Astrocyte (in vitro differentiated cells and primary cell): Measurements from ENCODE around the gene IQCE. TPM values are rescaled to one million over a fixed set of nuclear protein-coding genes. Genes with fewer than 3 reads are reported as not detected.

ENCODE experiments used
- DNase-seq: peaks from one replicate; pipeline ENCODE4 v3.0.0-alpha.2; 2010; ENCODE audit warnings: low read depth
- FAIRE-seq: peaks from 2 replicates; lab custom pipeline; 2011; peaks lifted over from hg19 to GRCh38; lab: Jason Lieb, UNC
- H2AFZ ChIP-seq: 2 replicates; pipeline ENCODE4 v1.6.0; 2012; ENCODE audit warnings: low read depth, low read length, inconsistent platforms
- H3K27ac ChIP-seq: 2 replicates; pipeline ENCODE4 v1.5.1; 2011; ENCODE audit warnings: low read depth, low read length, inconsistent platforms
- H3K27me3 ChIP-seq: 2 replicates; pipeline ENCODE4 v1.6.0; 2011; ENCODE audit warnings: low read length, inconsistent platforms; ENCODE audit not compliant: insufficient read depth
- H3K36me3 ChIP-seq: 2 replicates; pipeline ENCODE4 v1.5.1; 2011; ENCODE audit warnings: low read length, inconsistent platforms; ENCODE audit not compliant: insufficient read depth
- H3K4me1 ChIP-seq: 2 replicates; pipeline ENCODE4 v1.5.1; 2011; ENCODE audit warnings: low read length, inconsistent platforms; ENCODE audit not compliant: insufficient read depth
- H3K4me2 ChIP-seq: 2 replicates; pipeline ENCODE4 v1.6.0; 2012; ENCODE audit warnings: low read length, inconsistent platforms
- H3K4me3 ChIP-seq: 2 replicates; pipeline ENCODE4 v1.5.1; 2011; ENCODE audit warnings: low read depth, mild to moderate bottlenecking, low read length, inconsistent platforms; ENCODE audit not compliant: insufficient read depth
- H3K79me2 ChIP-seq: 2 replicates; pipeline ENCODE4 v1.6.0; 2012; ENCODE audit warnings: mild to moderate bottlenecking, low read length, inconsistent platforms; ENCODE audit not compliant: insufficient read depth
- H3K9ac ChIP-seq: 2 replicates; pipeline ENCODE4 v1.6.0; 2012; ENCODE audit warnings: mild to moderate bottlenecking, low read length, inconsistent platforms
- H3K9me3 ChIP-seq: 2 replicates; pipeline ENCODE4 v1.5.1; 2012; ENCODE audit warnings: low read depth, mild to moderate bottlenecking, low read length, inconsistent platforms; ENCODE audit not compliant: insufficient read depth
- H4K20me1 ChIP-seq: 2 replicates; pipeline ENCODE4 v1.6.0; 2012; ENCODE audit warnings: low read length, inconsistent platforms; ENCODE audit not compliant: insufficient read depth
- H3K27ac Mint-ChIP-seq: one replicate; pipeline ENCODE4 v1.8.0; 2021; ENCODE audit warnings: mild to moderate bottlenecking, mixed read lengths; ENCODE audit not compliant: unreplicated experiment
- H3K27me3 Mint-ChIP-seq: one replicate; pipeline ENCODE4 v1.8.0; 2021; ENCODE audit warnings: low read depth, mixed read lengths; ENCODE audit not compliant: unreplicated experiment
- H3K36me3 Mint-ChIP-seq: one replicate; pipeline ENCODE4 v1.8.0; 2021; ENCODE audit warnings: low read depth, mixed read lengths; ENCODE audit not compliant: unreplicated experiment
- H3K4me1 Mint-ChIP-seq: one replicate; pipeline ENCODE4 v1.8.0; 2021; ENCODE audit warnings: low read depth, mixed read lengths; ENCODE audit not compliant: unreplicated experiment
- H3K4me3 Mint-ChIP-seq: one replicate; pipeline ENCODE4 v1.8.0; 2021; ENCODE audit warnings: mild to moderate bottlenecking, moderate library complexity, mixed read lengths; ENCODE audit not compliant: unreplicated experiment
- H3K9me3 Mint-ChIP-seq: one replicate; pipeline ENCODE4 v1.8.0; 2021; ENCODE audit warnings: mild to moderate bottlenecking, mixed read lengths; ENCODE audit not compliant: unreplicated experiment
- EZH2 ChIP-seq: IDR thresholded peaks from 2 replicates; pipeline ENCODE4 v1.6.1; 2012; ENCODE audit warnings: mild to moderate bottlenecking, low read length, inconsistent platforms; ENCODE audit not compliant: insufficient read depth
- total RNA-seq: library from RNA; stranded (reverse); gene quantifications from 2 replicates; pipeline ENCODE4 v1.2.1, GENCODE V29; 2021
- TF ChIP-seq, protein P1 (sequence below): IDR thresholded peaks from 2 replicates; pipeline ENCODE4 v1.5.1; 2011; ENCODE audit warnings: low read depth, mild to moderate bottlenecking, inconsistent platforms, low read length, moderate library complexity; ENCODE audit not compliant: insufficient read depth

The IQCE gene
- total RNA-seq, 1 donor from 2014 or later = 13.1 TPM

DNA sequence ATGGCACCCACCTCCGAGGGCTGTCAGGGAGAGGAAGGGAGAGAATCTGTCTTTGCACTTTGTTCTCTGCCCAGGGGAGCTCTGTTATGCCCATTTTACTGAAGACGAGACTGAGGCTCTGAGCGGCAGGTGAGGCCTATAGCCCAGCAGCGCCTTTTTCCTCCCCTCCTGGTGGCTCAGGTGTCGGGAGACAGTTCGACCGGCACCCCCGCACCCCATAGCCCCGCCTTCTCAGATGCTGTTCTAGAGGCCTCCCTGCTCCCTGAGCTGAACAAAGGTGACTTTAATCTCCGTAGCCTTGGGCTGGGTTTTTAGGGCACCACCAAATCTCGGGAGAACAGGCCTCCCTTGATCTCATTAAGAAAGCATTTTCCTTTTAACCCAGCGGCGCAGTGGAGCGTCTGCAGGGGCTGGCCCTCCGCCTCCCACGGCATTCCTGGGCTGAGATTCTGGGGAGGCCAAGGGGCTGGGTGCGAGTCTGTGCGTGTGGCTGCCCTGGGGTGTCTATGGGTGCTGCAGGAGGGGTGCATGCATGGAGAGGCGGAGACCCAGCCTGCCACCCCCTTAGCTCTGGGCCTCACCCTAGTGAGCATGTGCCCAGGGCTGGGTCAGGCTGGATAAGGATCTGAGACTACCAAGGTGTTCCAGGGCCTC lies 35.9 kb upstream of the IQCE start:
- Mint-ChIP-seq H3K4me1 (peaks cover 24% of the 10 kb centered on the region), H3K36me3 (peaks cover 4% of the 10 kb centered on the region), H3K27ac (peak overlapping the region; percentile 93), H3K4me3 (peak overlapping the region; percentile 90), H3K9me3 (no peaks in the 10 kb centered on the region), H3K27me3 (no peaks in the 10 kb centered on the region)
- peaks cover 45% of the 10 kb centered on the region for H3K79me2 ChIP-seq
- H3K4me2 ChIP-seq = peak overlapping the region; percentile 87
- H3K9ac ChIP-seq = peak overlapping the region; percentile 76
- H3K4me1 ChIP-seq = peaks cover 65% of the 10 kb centered on the region
- no peak for FAIRE-seq
- peaks cover 51% of the 10 kb centered on the region for H4K20me1 ChIP-seq
- peak overlapping the region; percentile 70 for H3K27ac ChIP-seq
- H3K9me3 ChIP-seq = no peaks in the 10 kb centered on the region
- TF ChIP-seq EZH2 = no peak
- TF ChIP-seq, protein P1, sequence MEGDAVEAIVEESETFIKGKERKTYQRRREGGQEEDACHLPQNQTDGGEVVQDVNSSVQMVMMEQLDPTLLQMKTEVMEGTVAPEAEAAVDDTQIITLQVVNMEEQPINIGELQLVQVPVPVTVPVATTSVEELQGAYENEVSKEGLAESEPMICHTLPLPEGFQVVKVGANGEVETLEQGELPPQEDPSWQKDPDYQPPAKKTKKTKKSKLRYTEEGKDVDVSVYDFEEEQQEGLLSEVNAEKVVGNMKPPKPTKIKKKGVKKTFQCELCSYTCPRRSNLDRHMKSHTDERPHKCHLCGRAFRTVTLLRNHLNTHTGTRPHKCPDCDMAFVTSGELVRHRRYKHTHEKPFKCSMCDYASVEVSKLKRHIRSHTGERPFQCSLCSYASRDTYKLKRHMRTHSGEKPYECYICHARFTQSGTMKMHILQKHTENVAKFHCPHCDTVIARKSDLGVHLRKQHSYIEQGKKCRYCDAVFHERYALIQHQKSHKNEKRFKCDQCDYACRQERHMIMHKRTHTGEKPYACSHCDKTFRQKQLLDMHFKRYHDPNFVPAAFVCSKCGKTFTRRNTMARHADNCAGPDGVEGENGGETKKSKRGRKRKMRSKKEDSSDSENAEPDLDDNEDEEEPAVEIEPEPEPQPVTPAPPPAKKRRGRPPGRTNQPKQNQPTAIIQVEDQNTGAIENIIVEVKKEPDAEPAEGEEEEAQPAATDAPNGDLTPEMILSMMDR = no peak
- H3K4me3 ChIP-seq = peak overlapping the region; percentile 52
- DNase-seq = peak; percentile 82
- H3K27me3 ChIP-seq = no peaks in the 10 kb centered on the region
- no peaks in the 10 kb centered on the region for H3K36me3 ChIP-seq
- no peak overlapping the region for H2AFZ ChIP-seq

DNA sequence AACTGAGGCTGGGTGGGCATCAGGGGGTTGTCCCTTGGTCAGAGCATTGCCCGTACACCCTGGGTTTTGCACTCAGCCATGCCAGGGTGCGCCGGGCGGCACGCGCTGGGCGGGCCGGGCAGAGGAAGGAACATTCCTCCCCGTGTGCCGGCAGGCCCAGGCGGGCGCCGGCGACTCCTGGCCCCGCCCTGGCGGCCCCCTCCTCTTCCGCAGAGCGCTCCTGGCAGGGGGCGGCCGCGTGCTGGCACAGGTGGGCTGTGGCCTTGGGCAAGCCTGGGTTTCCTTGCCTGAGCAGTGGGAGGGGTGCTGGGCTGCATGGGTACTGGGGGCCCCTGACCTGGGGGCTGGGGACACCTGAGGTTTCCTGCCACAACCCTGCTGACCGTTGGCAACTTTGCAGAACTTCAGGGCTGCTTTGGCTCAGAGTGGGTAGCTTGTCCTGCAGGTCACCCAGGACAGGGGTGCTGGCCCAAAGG lies 35.3 kb upstream of the IQCE start:
- Histone ChIP-seq H3K79me2 (peaks cover 45% of the 10 kb centered on the region), H3K4me3 (peak overlapping the region; percentile 52), H4K20me1 (peaks cover 57% of the 10 kb centered on the region), H3K27ac (peak overlapping the region; percentile 70), H3K36me3 (no peaks in the 10 kb centered on the region), H2AFZ (peak overlapping the region; percentile 18), H3K9ac (peak overlapping the region; percentile 76), H3K4me2 (peak overlapping the region; percentile 87), H3K27me3 (no peaks in the 10 kb centered on the region), H3K9me3 (no peaks in the 10 kb centered on the region), H3K4me1 (peaks cover 65% of the 10 kb centered on the region)
- H3K27me3 Mint-ChIP-seq = no peaks in the 10 kb centered on the region
- FAIRE-seq (no peak), DNase-seq (no peak)
- H3K4me1 Mint-ChIP-seq = peaks cover 23% of the 10 kb centered on the region
- TF ChIP-seq, protein P1 = no peak
- H3K9me3 Mint-ChIP-seq = no peaks in the 10 kb centered on the region
- no peak overlapping the region for H3K27ac Mint-ChIP-seq
- peaks cover 4% of the 10 kb centered on the region for H3K36me3 Mint-ChIP-seq
- H3K4me3 Mint-ChIP-seq = peak overlapping the region; percentile 90
